Stimulated activated CD8-positive, alpha-beta memory T cell treated with anti-CD3 and anti-CD28 coated beads, Interleukin-7, amount 100 ng/mL, for 24 hours (primary cell): ENCODE data around the gene DSG2.

Experiments
- DNase-seq: peaks from one replicate; pipeline ENCODE4 v3.0.0-alpha.2; 2020; ENCODE audit warnings: low read depth

The DSG2 gene

GRCh38 chr18:31590570-31590969, 92.6 kb downstream of the DSG2 start:
- DNase-seq = no peak

GRCh38 chr18:31591113-31591512, 93.1 kb downstream of the DSG2 start:
- DNase-seq = no peak

- DNase-seq = no peak
These were observed 93.7 kb downstream of the DSG2 start, which contains the start of gene TTR for GRCh38 chr18:31591628-31592027. Gene TTR (plus strand): TSS chr18:31591877. CDS start chr18:31591903, 26 bp downstream.

GRCh38 chr18:31592506-31593157, 94.7 kb downstream of the DSG2 start:
- no peak for DNase-seq

- no peak for DNase-seq
These were observed 97.3 kb downstream of the DSG2 start for GRCh38 chr18:31595121-31595771.

- no peak for DNase-seq
These were observed 98.3 kb downstream of the DSG2 start for GRCh38 chr18:31596081-31596872.

GRCh38 chr18:31598021-31598805, 100.2 kb downstream of the DSG2 start:
- DNase-seq = no peak
